ENCODE results near the gene ALOX12B. TPM values are rescaled to one million over a fixed set of nuclear protein-coding genes. Genes with fewer than 3 reads are reported as not detected.

The ALOX12B gene
- total RNA-seq, 2 donors from 2014 or later = 0.95 to 1.2 TPM

GRCh38 chr17:8120520-8121406 is 33.2 kb upstream of the ALOX12B start:
- no peaks in the 10 kb centered on the region for H3K9me3 Mint-ChIP-seq
- Histone ChIP-seq H3K9ac (ENCODE audit: extremely low read depth, low read length, poor library complexity, severe bottlenecking) (no peak overlapping the region), H3K27me3 (ENCODE audit: control insufficient read depth, insufficient read depth, low read length, poor library complexity, severe bottlenecking) (peaks cover 62% of the 10 kb centered on the region), H3K36me3 (ENCODE audit: control insufficient read depth, insufficient read depth, low read length) (no peaks in the 10 kb centered on the region), H3K9me3 (ENCODE audit: control insufficient read depth, low read length) (no peaks in the 10 kb centered on the region), H3K4me3 (ENCODE audit: low read length) (peak overlapping the region; percentile 91), H3K27ac (ENCODE audit: low read depth, low read length) (no peak overlapping the region), H3K4me1 (ENCODE audit: control insufficient read depth, insufficient read depth, low read length) (no peaks in the 10 kb centered on the region)
- DNase-seq = peak; percentile 100
- peak overlapping the region; percentile 83 for H3K4me3 Mint-ChIP-seq
- peaks cover 71% of the 10 kb centered on the region for H3K27me3 Mint-ChIP-seq (ENCODE audit: insufficient read depth)
- H3K36me3 Mint-ChIP-seq (ENCODE audit: low read depth) = no peaks in the 10 kb centered on the region
- WGBS, 2 experiments (ENCODE audit: insufficient coverage in 1 of 2, insufficient read length in 1 of 2) = 0% methylated on average over 30 to 39 of the region's 40 CpGs
- H3K27ac Mint-ChIP-seq = peak overlapping the region; percentile 77
- H3K4me1 Mint-ChIP-seq = peaks cover 23% of the 10 kb centered on the region
- peak; percentile 75 for TF ChIP-seq CTCF (conservative IDR thresholded peaks at IDR 0.05)

DNA sequence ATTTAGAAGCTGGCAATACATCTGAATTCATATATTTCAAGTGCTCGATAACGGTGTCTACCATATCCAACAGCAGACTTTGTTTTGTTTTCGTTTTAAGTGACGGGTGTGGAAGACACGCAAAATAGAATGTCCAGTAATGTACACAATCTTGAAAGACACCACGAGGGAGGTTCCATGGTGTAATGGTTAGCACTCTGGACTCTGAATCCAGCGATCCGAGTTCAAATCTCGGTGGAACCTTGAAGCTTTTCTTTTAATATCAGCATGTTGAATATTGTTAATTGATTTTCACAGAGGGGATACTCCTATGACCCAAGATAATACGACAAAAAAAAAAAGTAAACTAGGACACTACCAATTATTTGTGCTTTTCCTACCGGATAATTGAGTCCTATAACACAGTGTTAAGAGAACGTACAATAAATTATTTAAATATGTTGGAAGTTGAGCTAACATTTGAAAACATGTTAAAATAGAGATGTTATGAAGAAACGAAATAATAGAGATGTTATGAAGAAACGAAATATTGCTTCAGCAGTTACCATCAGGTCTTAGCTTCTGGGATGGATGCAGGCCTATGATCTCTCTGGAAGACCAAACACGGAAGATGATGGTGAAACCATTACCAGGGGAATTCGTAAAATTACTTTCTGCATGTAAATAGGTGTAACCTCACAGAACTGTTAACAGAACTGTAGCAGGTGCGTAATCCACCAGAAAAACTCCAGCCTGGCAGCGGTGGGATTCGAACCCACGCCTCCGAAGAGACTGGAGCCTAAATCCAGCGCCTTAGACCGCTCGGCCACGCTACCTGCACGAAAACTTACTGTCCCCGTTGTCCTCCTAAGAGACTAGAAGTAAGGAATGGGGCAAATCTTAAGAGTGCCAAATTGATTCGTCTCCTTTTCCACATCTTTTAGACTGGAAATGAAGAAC is 32.3 kb upstream of the ALOX12B start:
- H3K27ac ChIP-seq (ENCODE audit: low read depth, low read length) = no peak overlapping the region
- peak overlapping the region; percentile 91 for H3K4me3 ChIP-seq (ENCODE audit: low read length)
- no peak overlapping the region for H3K9ac ChIP-seq (ENCODE audit: extremely low read depth, low read length, poor library complexity, severe bottlenecking)
- Mint-ChIP-seq H3K9me3 (no peaks in the 10 kb centered on the region), H3K27ac (peak overlapping the region; percentile 77), H3K4me3 (peak overlapping the region; percentile 83), H3K4me1 (peaks cover 21% of the 10 kb centered on the region), H3K27me3 (ENCODE audit: insufficient read depth) (peaks cover 72% of the 10 kb centered on the region), H3K36me3 (ENCODE audit: low read depth) (no peaks in the 10 kb centered on the region)
- WGBS, 2 experiments (ENCODE audit: insufficient coverage in 1 of 2, insufficient read length in 1 of 2) = 0 to 1% methylated on average over 18 to 28 of the region's 28 CpGs
- no peak for TF ChIP-seq CTCF (conservative IDR thresholded peaks at IDR 0.05)
- H3K36me3 ChIP-seq (ENCODE audit: control insufficient read depth, insufficient read depth, low read length) = no peaks in the 10 kb centered on the region
- H3K4me1 ChIP-seq (ENCODE audit: control insufficient read depth, insufficient read depth, low read length) = no peaks in the 10 kb centered on the region
- peak; percentile 99 for DNase-seq
- H3K9me3 ChIP-seq (ENCODE audit: control insufficient read depth, low read length) = no peaks in the 10 kb centered on the region
- peaks cover 64% of the 10 kb centered on the region for H3K27me3 ChIP-seq (ENCODE audit: control insufficient read depth, insufficient read depth, low read length, poor library complexity, severe bottlenecking)

GRCh38 chr17:8118769-8119580 is 31.5 kb upstream of the ALOX12B start:
- Mint-ChIP-seq H3K4me3 (peak overlapping the region; percentile 83), H3K4me1 (peaks cover 15% of the 10 kb centered on the region), H3K27me3 (ENCODE audit: insufficient read depth) (peaks cover 72% of the 10 kb centered on the region), H3K27ac (peak overlapping the region; percentile 91), H3K9me3 (no peaks in the 10 kb centered on the region), H3K36me3 (ENCODE audit: low read depth) (no peaks in the 10 kb centered on the region)
- peak; percentile 98 for DNase-seq
- Histone ChIP-seq H3K27me3 (ENCODE audit: control insufficient read depth, insufficient read depth, low read length, poor library complexity, severe bottlenecking) (peaks cover 64% of the 10 kb centered on the region), H3K36me3 (ENCODE audit: control insufficient read depth, insufficient read depth, low read length) (no peaks in the 10 kb centered on the region), H3K9ac (ENCODE audit: extremely low read depth, low read length, poor library complexity, severe bottlenecking) (no peak overlapping the region), H3K4me3 (ENCODE audit: low read length) (peak overlapping the region; percentile 91), H3K27ac (ENCODE audit: low read depth, low read length) (no peak overlapping the region), H3K9me3 (ENCODE audit: control insufficient read depth, low read length) (no peaks in the 10 kb centered on the region), H3K4me1 (ENCODE audit: control insufficient read depth, insufficient read depth, low read length) (no peaks in the 10 kb centered on the region)
- TF ChIP-seq CTCF (conservative IDR thresholded peaks at IDR 0.05) = peak; percentile 95
- 0 to 1% methylated on average over 28 to 38 of the region's 38 CpGs for WGBS, 2 experiments (ENCODE audit: insufficient coverage in 1 of 2, insufficient read length in 1 of 2)
